A549 (cell line): ENCODE measurements around the gene ARID1B. TPM values are rescaled to one million over a fixed set of nuclear protein-coding genes. Genes with fewer than 3 reads are reported as not detected.

Experiments
- ATAC-seq, 2 experiments: fragments of 200-7000 bp in 1 of 2; fragments of >200 bp in 1 of 2; cut with Nextera tagmentation in 1 of 2; cut with Tn5 transposase in 1 of 2; 3 replicates each; pipeline versions ENCODE4 v1.8.0 to v1.9.1; 2018 to 2020; ENCODE audit warnings: mild to moderate bottlenecking in 1 of 2, moderate library complexity in 1 of 2
- CTCF ChIA-PET: fragments of 300-600 bp; sonication (Branson Sonifier 250); formaldehyde crosslinking; extraction: SDS; loops from one replicate; lab custom pipeline; 2021; ENCODE audit warnings: antibody characterized with exemption, inconsistent platforms; lab: Yijun Ruan, JAX
- POLR2A ChIA-PET: fragments of 350-600 bp; formaldehyde crosslinking; extraction: SDS; loops from one replicate; lab custom pipeline; 2021; ENCODE audit warnings: antibody characterized with exemption, inconsistent platforms; lab: Yijun Ruan, JAX
- DNase-seq, 2 experiments: peaks; one replicate each; pipeline versions ENCODE4 v3.0.0 to v3.0.0-alpha.2; 2011 to 2016; ENCODE audit warnings: low read depth in 1 of 2, low spot score in 1 of 2
- FAIRE-seq: peaks from 2 replicates; lab custom pipeline; 2011; peaks lifted over from hg19 to GRCh38; lab: Jason Lieb, UNC
- H3K27ac ChIP-seq, 2 experiments: fragments of >200 bp; sonication (Bioruptor Twin); formaldehyde crosslinking; 3 replicates each; pipeline ENCODE4 v1.5.1; 2016 to 2017
- H3K4me1 ChIP-seq: fragments of >200 bp; sonication (Bioruptor Twin); formaldehyde crosslinking; 3 replicates; pipeline ENCODE4 v1.6.1; 2016
- H3K4me2 ChIP-seq: fragments of >200 bp; sonication (Bioruptor Twin); formaldehyde crosslinking; 3 replicates; pipeline ENCODE4 v1.6.1; 2016
- H3K4me3 ChIP-seq: fragments of >200 bp; sonication (Bioruptor Twin); formaldehyde crosslinking; 3 replicates; pipeline ENCODE4 v1.5.1; 2016
- H3K9me3 ChIP-seq: fragments of >200 bp; sonication (Bioruptor Twin); formaldehyde crosslinking; 3 replicates; pipeline ENCODE4 v1.6.1; 2016
- BCL3 ChIP-seq: fragments of >200 bp; sonication (Bioruptor Twin); formaldehyde crosslinking; IDR thresholded peaks from 3 replicates; pipeline ENCODE4 v1.6.1; 2016
- BHLHE40 ChIP-seq: IDR thresholded peaks from 2 replicates; pipeline ENCODE4 v1.6.1; 2012; ENCODE audit warnings: low read depth, low read length, inconsistent platforms
- CBX2 ChIP-seq: fragments of 200-600 bp; sonication (generic); IDR thresholded peaks from 2 replicates; pipeline ENCODE4 v1.6.1; 2016; ENCODE audit warnings: low read depth, mild to moderate bottlenecking, borderline replicate concordance
- CHD2 ChIP-seq: fragments of 150-350 bp; IDR thresholded peaks from 2 replicates; pipeline ENCODE4 v1.6.1; 2014; ENCODE audit warnings: low read length; ENCODE audit not compliant: partially characterized antibody
- EHF ChIP-seq: fragments of 250-450 bp; sonication (Bioruptor Pico); IDR thresholded peaks from 2 replicates; pipeline ENCODE4 v1.5.0; 2020; ENCODE audit warnings: mild to moderate bottlenecking
- EHMT2 ChIP-seq: fragments of 200-600 bp; sonication (generic); IDR thresholded peaks from 2 replicates; pipeline ENCODE4 v1.6.1; 2016; ENCODE audit warnings: antibody characterized with exemption, low read depth, mild to moderate bottlenecking, moderate library complexity
- ELK1 ChIP-seq: fragments of 150-350 bp; IDR thresholded peaks from 2 replicates; pipeline ENCODE4 v1.6.1; 2014; ENCODE audit warnings: low read depth, mild to moderate bottlenecking, low read length
- EP300 ChIP-seq, 2 experiments: fragments of >200 bp; sonication (Bioruptor Twin); formaldehyde crosslinking; IDR thresholded peaks; 2 replicates in 1 of 2; 3 replicates in 1 of 2; pipeline ENCODE4 v1.6.1; 2016 to 2017
- FOSL2 ChIP-seq, 2 experiments: fragments of 450-650 bp in 1 of 2; fragments of >200 bp in 1 of 2; sonication (Bioruptor Twin) in 1 of 2; formaldehyde crosslinking; IDR thresholded peaks; 2 replicates each; pipeline versions ENCODE4 v1.5.0 to v1.6.1; 2016 to 2020; ENCODE audit warnings: mild to moderate bottlenecking in 1 of 2, moderate library complexity in 1 of 2
- HDAC2 ChIP-seq: fragments of 200-600 bp; sonication (generic); IDR thresholded peaks from 2 replicates; pipeline ENCODE4 v1.6.1; 2016
- HEYL ChIP-seq: fragments of 250-450 bp; sonication (Bioruptor Pico); IDR thresholded peaks from 2 replicates; pipeline ENCODE4 v1.8.0; 2021; ENCODE audit warnings: mild to moderate bottlenecking, moderate library complexity
- HMGXB4 ChIP-seq: fragments of 250-450 bp; sonication (Bioruptor Pico); IDR thresholded peaks from 2 replicates; pipeline ENCODE4 v1.5.0; 2021; ENCODE audit warnings: mild to moderate bottlenecking, moderate library complexity, borderline replicate concordance
- JUN ChIP-seq, 2 experiments: fragments of >200 bp; sonication (Bioruptor Twin); formaldehyde crosslinking; IDR thresholded peaks; 2 replicates in 1 of 2; 3 replicates in 1 of 2; pipeline ENCODE4 v1.6.1; 2016 to 2017
- MAFK ChIP-seq: fragments of 450-650 bp; IDR thresholded peaks from 2 replicates; pipeline ENCODE4 v1.6.1; 2014; ENCODE audit not compliant: partially characterized antibody
- MYC ChIP-seq: IDR thresholded peaks from 2 replicates; pipeline ENCODE4 v1.6.1; 2012; ENCODE audit warnings: mild to moderate bottlenecking, inconsistent platforms, low read length, improper control_type of control experiment, borderline replicate concordance
- NPAS2 ChIP-seq: fragments of 250-450 bp; sonication (Bioruptor Pico); IDR thresholded peaks from 2 replicates; pipeline ENCODE4 v1.8.0; 2022; ENCODE audit warnings: mild to moderate bottlenecking, moderate library complexity, borderline replicate concordance
- NR3C1 ChIP-seq: fragments of >200 bp; sonication (Bioruptor Twin); formaldehyde crosslinking; IDR thresholded peaks from 3 replicates; pipeline ENCODE4 v1.6.1; 2017
- POLR2A ChIP-seq: IDR thresholded peaks from 2 replicates; pipeline ENCODE4 v1.6.1; 2012; ENCODE audit warnings: mild to moderate bottlenecking, low read length
- POLR2AphosphoS2 ChIP-seq: conservative IDR thresholded peaks from 2 replicates; pipeline ENCODE4 v1.6.1; 2012; ENCODE audit warnings: low read length, improper control_type of control experiment, inconsistent platforms
- RAD21 ChIP-seq, 2 experiments: fragments of >200 bp in 1 of 2; sonication (Bioruptor Twin) in 1 of 2; formaldehyde crosslinking in 1 of 2; IDR thresholded peaks in 1 of 2; conservative IDR thresholded peaks in 1 of 2; 2 replicates in 1 of 2; 3 replicates in 1 of 2; pipeline ENCODE4 v1.6.1; 2012 to 2018; ENCODE audit warnings: inconsistent platforms in 1 of 2
- RARB ChIP-seq: fragments of 250-450 bp; sonication (Bioruptor Pico); IDR thresholded peaks from 2 replicates; pipeline ENCODE4 v1.8.0; 2021; ENCODE audit warnings: mild to moderate bottlenecking, moderate library complexity
- RFX5 ChIP-seq: fragments of 450-650 bp; IDR thresholded peaks from 2 replicates; pipeline ENCODE4 v1.7.1; 2014; ENCODE audit warnings: antibody characterized with exemption, mild to moderate bottlenecking, moderate library complexity
- TFCP2L1 ChIP-seq: fragments of 250-450 bp; sonication (Bioruptor Pico); IDR thresholded peaks from 2 replicates; pipeline ENCODE4 v1.5.0; 2021; ENCODE audit warnings: mild to moderate bottlenecking
- USF2 ChIP-seq: fragments of 450-650 bp; IDR thresholded peaks from 2 replicates; pipeline ENCODE4 v1.6.1; 2014; ENCODE audit warnings: antibody characterized with exemption
- ZSCAN20 ChIP-seq: fragments of 250-450 bp; sonication (Bioruptor Pico); IDR thresholded peaks from 2 replicates; pipeline ENCODE4 v1.8.0; 2022; ENCODE audit warnings: mild to moderate bottlenecking, moderate library complexity
- WGBS: methylation state at CpG from one replicate; pipeline ENCODE4 v1.1.6; 2017; ENCODE audit errors: missing lambda C conversion rate; 5-methylcytosine and 5-hydroxymethylcytosine counted together
- polyA plus RNA-seq, 4 experiments: library from polyadenylated mRNA; depleted of rRNA in 3 of 4; stranded (reverse); fragments of >200 nt; fragmentation: RNase III in 1 of 4; extraction: RNeasy Plus Mini Kit Qiagen cat#74134 plus additional on column Dnase treatment in 1 of 4; gene quantifications; 2 replicates in 3 of 4; 3 replicates in 1 of 4; pipeline ENCODE4 v1.2.3, GENCODE V29; 2011 to 2017

ARID1B gene
- polyA plus RNA-seq, 2 of the 4 experiments (the other 2 are of a cell fraction) = 13.5 to 16.3 TPM

- DNase-seq (no peak), ATAC-seq (no peak), FAIRE-seq (no peak)
- POLR2A ChIA-PET = no interaction called here
- no peak overlapping the region for H3K4me2 ChIP-seq
- TF ChIP-seq ELK1 (no peak), RFX5 (no peak), EP300 (IDR thresholded peaks at IDR 0.05) (no peak), JUN (IDR thresholded peaks at IDR 0.05) (no peak)
- H3K27ac ChIP-seq = no peak overlapping the region
- CTCF ChIA-PET = no interaction called here
- H3K4me1 ChIP-seq = peaks cover 17% of the 10 kb centered on the region
- H3K4me3 ChIP-seq = no peak overlapping the region
- no peaks in the 10 kb centered on the region for H3K9me3 ChIP-seq
- 93% methylated on average over 3 of the region's 3 CpGs for WGBS
Observed at GRCh38 chr6:156868385-156868784, 91.2 kb downstream of the ARID1B start.

GRCh38 chr6:156869980-156870398 lies 92.8 kb downstream of the ARID1B start:
- ChIA-PET POLR2A (no interaction called here), CTCF (no interaction called here)
- Histone ChIP-seq H3K4me1 (peaks cover 17% of the 10 kb centered on the region), H3K4me2 (no peak overlapping the region), H3K27ac (no peak overlapping the region), H3K9me3 (no peaks in the 10 kb centered on the region), H3K4me3 (no peak overlapping the region)
- ATAC-seq (no peak), FAIRE-seq (no peak), DNase-seq (no peak)
- TF ChIP-seq USF2 (no peak), RAD21 (conservative IDR thresholded peaks at IDR 0.05 in 1 of 2, IDR thresholded peaks at IDR 0.05 in 1 of 2) (no peak), JUN (IDR thresholded peaks at IDR 0.05) (no peak), POLR2AphosphoS2 (no peak), BHLHE40 (no peak), MAFK (no peak)
- WGBS = 95% methylated on average over 12 of the region's 13 CpGs

- H3K9me3 ChIP-seq = no peaks in the 10 kb centered on the region
- no peak overlapping the region for H3K27ac ChIP-seq
- ChIA-PET CTCF (interaction anchor here (1.0 kb wide), 1 partner anchor 12 kb away, joined by 4 read pairs; no protein-coding TSS in a partner anchor), POLR2A (no interaction called here)
- no peak for ATAC-seq
- no peak overlapping the region for H3K4me2 ChIP-seq
- no peak for DNase-seq
- TF ChIP-seq NPAS2 (CRISPR knock-in tag) (no peak), NR3C1 (no peak), BHLHE40 (no peak), EHF (CRISPR knock-in tag) (no peak), HMGXB4 (CRISPR knock-in tag) (no peak), RARB (CRISPR knock-in tag) (no peak), CHD2 (no peak), POLR2A (no peak), FOSL2 (IDR thresholded peaks at IDR 0.05) (no peak), FOSL2 (CRISPR knock-in tag; IDR thresholded peaks at IDR 0.05) (no peak), ZSCAN20 (no peak), HEYL (no peak), BCL3 (no peak), MAFK (no peak), RAD21 (conservative IDR thresholded peaks at IDR 0.05 in 1 of 2, IDR thresholded peaks at IDR 0.05 in 1 of 2) (no peak), CBX2 (no peak), MYC (no peak), RFX5 (no peak), EHMT2 (no peak), HDAC2 (no peak), TFCP2L1 (CRISPR knock-in tag) (no peak)
- TF ChIP-seq, all 56 proteins: peak for 0
- H3K4me1 ChIP-seq = peaks cover 7% of the 10 kb centered on the region
- no peak for FAIRE-seq
- 78% methylated on average over 5 of the region's 5 CpGs for WGBS
- no peak overlapping the region for H3K4me3 ChIP-seq
Observed at GRCh38 chr6:156870924-156871539, 93.9 kb downstream of the ARID1B start.
